LNCaP clone FGC (cell line): ENCODE measurements around the gene BHLHA15.
A peak's percentile ranks its signal among the peaks of the same experiment; 100 is the strongest.

Experiments used
- DNase-seq: peaks from one replicate; pipeline ENCODE4 v3.0.0-alpha.2; 2011; ENCODE audit warnings: low read depth
- H3K4me3 ChIP-seq: 2 replicates; pipeline ENCODE4 v1.5.1; 2011; ENCODE audit warnings: mild to moderate bottlenecking, low read depth, low read length, control low read depth
- TF ChIP-seq, protein P1 (sequence below): IDR thresholded peaks from 2 replicates; pipeline ENCODE4 v1.5.1; 2012; ENCODE audit warnings: mild to moderate bottlenecking; ENCODE audit not compliant: control insufficient read depth, insufficient read depth; ENCODE audit errors: extremely low read depth

Gene BHLHA15

DNA sequence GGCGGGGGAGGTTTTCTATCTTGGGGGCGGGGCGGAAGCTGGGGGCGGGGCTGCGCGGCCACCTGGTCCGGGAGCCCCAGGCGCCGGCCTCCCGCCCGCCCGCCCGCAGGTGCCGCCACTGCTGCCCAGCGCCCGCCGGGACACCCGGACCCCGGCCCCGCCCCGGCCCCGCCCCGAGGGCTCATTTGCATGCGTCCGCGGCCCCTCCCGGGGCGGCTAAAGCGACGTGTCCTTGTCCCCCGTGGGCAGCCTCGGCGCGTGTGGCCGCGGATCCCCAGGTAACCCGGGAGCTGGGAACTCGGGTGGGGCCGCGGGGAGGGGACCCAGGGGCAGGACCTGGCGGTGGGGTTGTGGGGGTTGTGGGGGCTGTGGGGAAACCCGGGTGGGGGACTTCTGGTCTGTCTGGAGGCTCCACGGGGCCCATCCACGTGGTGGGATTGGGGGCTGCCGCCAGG is at the start of gene BHLHA15:
TSS of gene BHLHA15 (plus strand) at position 219 of the 455 bp plus-strand sequence. CDS start 871 bp downstream, outside the sequence.
- TF ChIP-seq, protein P1, sequence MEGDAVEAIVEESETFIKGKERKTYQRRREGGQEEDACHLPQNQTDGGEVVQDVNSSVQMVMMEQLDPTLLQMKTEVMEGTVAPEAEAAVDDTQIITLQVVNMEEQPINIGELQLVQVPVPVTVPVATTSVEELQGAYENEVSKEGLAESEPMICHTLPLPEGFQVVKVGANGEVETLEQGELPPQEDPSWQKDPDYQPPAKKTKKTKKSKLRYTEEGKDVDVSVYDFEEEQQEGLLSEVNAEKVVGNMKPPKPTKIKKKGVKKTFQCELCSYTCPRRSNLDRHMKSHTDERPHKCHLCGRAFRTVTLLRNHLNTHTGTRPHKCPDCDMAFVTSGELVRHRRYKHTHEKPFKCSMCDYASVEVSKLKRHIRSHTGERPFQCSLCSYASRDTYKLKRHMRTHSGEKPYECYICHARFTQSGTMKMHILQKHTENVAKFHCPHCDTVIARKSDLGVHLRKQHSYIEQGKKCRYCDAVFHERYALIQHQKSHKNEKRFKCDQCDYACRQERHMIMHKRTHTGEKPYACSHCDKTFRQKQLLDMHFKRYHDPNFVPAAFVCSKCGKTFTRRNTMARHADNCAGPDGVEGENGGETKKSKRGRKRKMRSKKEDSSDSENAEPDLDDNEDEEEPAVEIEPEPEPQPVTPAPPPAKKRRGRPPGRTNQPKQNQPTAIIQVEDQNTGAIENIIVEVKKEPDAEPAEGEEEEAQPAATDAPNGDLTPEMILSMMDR = no peak
- H3K4me3 ChIP-seq = peak within 1 kb of the TSS; percentile 71
- no peak for DNase-seq

DNA sequence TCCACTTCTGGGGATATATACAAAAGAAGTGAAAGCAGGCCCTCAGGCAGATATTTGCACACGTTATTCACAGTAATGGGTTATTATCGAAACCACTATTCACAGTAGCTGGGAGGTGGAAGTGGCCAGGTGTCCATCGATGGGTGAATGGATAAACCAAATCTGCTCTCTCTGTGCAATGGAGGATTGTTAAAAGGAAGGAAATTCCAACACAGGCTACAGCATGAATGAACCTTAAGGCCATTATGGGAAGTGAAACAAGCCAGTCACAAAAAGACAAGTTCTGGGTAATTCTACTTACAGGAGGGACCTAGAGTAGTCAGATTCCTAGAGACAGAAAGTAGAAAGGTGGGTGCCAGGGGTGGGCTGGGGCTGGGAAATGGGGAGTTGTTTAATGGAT is 48.5 kb upstream of the BHLHA15 start:
- no peak for DNase-seq
- TF ChIP-seq, protein P1 = no peak
- no peak overlapping the region for H3K4me3 ChIP-seq

DNA sequence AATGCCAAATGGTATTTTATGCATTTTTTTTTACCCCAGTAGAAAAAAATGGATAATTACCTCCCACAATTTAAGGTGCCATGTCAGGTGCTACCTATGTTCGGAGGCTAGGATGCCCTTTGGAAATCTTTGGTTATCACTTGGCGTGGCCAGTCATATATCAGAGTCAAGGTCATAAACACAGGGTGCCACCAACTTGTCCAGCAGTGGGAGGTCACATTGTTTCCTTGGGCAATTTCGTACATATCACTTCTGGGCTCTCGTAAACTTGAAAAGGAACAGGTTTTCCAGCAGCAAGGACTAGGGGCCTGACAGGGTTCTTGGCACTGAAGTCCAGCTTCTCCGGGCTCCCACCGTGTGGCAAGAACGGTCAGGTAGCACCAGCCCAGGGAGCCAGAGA is 48.0 kb upstream of the BHLHA15 start:
- TF ChIP-seq, protein P1 = no peak
- DNase-seq = no peak
- H3K4me3 ChIP-seq = no peak overlapping the region

DNA sequence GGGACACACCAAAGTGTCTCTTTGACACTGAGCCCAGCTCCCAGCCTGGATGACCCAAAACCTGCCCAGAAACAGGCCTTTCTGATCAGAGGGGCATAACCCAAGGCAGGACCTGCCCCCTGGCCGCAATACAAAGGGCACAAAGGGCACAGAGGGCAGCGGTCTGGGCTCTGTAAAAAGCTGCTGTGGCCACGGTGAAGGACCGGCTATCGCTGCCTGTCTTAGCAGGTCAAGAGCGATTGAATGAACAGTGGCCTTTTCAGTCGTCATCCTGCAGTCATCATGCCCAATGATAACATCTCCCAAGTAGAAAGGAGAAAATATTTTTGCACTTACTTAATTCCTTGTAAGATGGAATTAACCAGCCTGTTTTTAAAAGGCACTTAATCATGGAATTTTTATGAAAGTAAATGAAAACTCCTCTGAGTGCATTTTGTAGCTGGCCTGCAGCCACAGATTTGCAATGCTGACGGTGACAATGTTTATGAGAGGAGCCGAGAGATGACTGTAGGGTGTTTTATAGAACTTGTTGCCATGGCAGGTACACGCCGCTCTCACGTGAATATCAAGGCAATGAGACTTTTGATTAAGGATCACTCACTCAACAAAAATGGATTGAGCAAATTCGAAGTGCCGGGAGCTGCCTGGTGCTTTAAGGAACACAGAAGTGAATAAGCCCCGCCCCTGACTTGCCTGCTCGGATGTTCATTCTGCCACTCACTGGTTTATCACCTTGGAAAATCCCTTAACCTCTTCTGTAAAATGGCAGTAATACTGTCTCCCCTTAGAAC is 47.3 kb upstream of the BHLHA15 start:
- peak overlapping the region; percentile 10 for H3K4me3 ChIP-seq
- DNase-seq = peak; percentile 73
- TF ChIP-seq, protein P1 = no peak

DNA sequence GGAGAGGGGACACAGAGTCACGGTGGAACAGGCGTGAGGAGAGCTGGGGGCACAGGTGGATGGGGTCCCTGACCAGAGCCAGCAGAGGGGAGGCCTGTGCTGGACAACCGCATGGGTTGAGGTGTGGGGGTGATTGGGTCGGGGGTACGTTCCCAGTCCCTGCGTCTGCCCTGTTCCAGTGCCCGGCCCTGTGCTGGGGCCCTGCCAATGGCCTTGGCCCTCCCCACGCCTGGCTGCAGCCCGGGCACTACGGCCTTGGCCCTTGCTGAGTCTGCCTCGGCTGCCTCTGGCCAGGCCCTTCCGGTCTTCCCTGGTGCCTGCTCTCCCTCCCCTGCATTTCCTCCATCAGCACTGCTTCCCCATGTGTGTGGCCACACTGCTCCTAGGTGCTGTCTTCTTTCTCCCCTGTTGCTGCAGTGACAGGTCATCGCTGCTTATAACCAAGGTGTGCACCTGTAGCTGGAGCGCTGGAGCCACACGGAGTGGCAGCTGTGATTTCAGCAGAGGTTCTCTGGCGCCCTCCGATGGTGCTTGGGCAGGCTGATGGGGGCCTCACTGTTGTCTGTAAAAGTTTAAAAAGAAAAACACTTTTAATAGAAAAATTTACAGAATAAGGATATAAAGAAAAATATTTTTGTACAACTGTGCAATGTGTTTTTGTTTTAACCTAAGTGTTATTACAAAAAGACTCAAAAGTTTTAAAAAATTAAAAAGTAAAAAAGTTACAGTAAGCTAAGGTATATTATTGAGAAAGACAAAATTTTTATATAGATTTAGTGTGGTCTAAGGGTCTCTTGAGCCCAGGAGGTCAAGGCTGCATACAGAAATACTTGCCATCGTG is 45.2 kb upstream of the BHLHA15 start:
- no peak overlapping the region for H3K4me3 ChIP-seq
- DNase-seq = no peak

DNA sequence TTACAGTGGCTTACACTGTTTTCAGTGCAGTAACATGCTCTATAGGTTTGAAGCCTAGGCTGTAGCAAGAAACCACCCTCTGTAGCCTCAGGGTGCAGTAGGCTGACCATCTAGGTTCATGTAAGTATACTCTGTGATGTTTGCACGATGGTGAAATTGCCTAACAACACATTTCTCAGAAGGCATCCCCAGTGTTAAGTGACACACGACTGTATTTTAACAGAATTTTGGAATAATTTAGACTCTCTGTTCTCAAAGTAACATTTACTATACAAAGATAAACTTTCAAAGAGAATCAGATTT is 44.6 kb upstream of the BHLHA15 start:
- DNase-seq = no peak
- TF ChIP-seq, protein P1 = no peak
- no peak overlapping the region for H3K4me3 ChIP-seq

More for the DNA sequence above, 45.2 kb upstream of the BHLHA15 start:
- TF ChIP-seq, protein P1 = peak; percentile 86

DNA sequence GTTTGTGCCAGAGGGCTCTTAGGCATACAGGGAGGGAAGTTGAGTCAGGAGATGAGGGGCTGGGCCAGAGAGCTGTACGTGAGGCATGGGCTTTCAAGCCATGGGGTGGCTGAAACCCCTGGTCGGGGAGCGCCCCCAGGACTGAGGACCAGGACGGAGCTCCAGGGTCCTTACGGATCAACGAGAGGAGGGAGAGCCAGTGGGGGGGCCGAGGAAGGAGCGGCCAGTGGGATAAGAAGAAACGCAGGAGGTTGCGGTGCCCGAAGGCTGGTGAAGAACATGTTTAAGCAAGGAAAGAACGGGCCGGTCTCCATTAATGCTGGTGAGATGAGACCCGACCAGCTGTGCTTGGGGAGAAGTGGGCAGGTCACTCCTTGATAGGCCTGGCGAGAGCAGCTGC is 43.6 kb upstream of the BHLHA15 start:
- TF ChIP-seq, protein P1 = no peak
- H3K4me3 ChIP-seq = no peak overlapping the region
- DNase-seq = no peak
